T-helper 2 cell (primary cell): ENCODE results near the gene RSU1.

Experiments used
- DNase-seq, 5 experiments: peaks; one replicate each; pipeline versions ENCODE4 v3.0.0 to v3.0.0-alpha.2; 2012 to 2022

RSU1 gene

GRCh38 chr10:16597656-16598055 lies 219.6 kb downstream of the RSU1 start:
- no peak for DNase-seq

- no peak for DNase-seq
These were observed 224.8 kb downstream of the RSU1 start for GRCh38 chr10:16592378-16592777.

GRCh38 chr10:16586358-16587138 lies 230.7 kb downstream of the RSU1 start:
- peak in 1 of 5 experiments; percentile 5 for DNase-seq

- DNase-seq = no peak
These were observed 232.1 kb downstream of the RSU1 start for GRCh38 chr10:16585103-16585502.

- no peak for DNase-seq
These were observed 233.8 kb downstream of the RSU1 start for GRCh38 chr10:16583382-16583781.

- DNase-seq = no peak
These were observed 236.0 kb downstream of the RSU1 start for GRCh38 chr10:16581202-16581601.

GRCh38 chr10:16570731-16571130 lies 246.5 kb downstream of the RSU1 start:
- DNase-seq = peak in 1 of 5 experiments; percentile 39

GRCh38 chr10:16566202-16566805 lies 250.9 kb downstream of the RSU1 start:
- no peak for DNase-seq

- no peak for DNase-seq
These were observed 251.6 kb downstream of the RSU1 start for GRCh38 chr10:16565604-16566003.

- DNase-seq = no peak
These were observed 254.3 kb downstream of the RSU1 start for GRCh38 chr10:16562891-16563290.

- no peak for DNase-seq
These were observed 257.9 kb downstream of the RSU1 start for GRCh38 chr10:16559236-16559773.

GRCh38 chr10:16547973-16548372 lies 269.3 kb downstream of the RSU1 start:
- no peak for DNase-seq

GRCh38 chr10:16545116-16545736 lies 272.0 kb downstream of the RSU1 start:
- DNase-seq = peak in 1 of 5 experiments; percentile 70

GRCh38 chr10:16544591-16544990 lies 272.6 kb downstream of the RSU1 start:
- no peak for DNase-seq

- no peak for DNase-seq
These were observed 273.1 kb downstream of the RSU1 start for GRCh38 chr10:16544099-16544498.
